Prostate gland (tissue), 2 donors: ENCODE measurements around the gene NUP210. TPM values are rescaled to one million over a fixed set of nuclear protein-coding genes. Genes with fewer than 3 reads are reported as not detected.
"Not testable (repeated sequence)": the region's sequence is repeated elsewhere in the genome, so short reads cannot be mapped to it uniquely, and the experiment has no call there.

Experiments used
- DNase-seq: peaks from one replicate; pipeline ENCODE4 v3.0.0-alpha.2; 2019; ENCODE audit warnings: low spot score
- H3K27ac ChIP-seq, 2 donors: fragments of 200-600 bp; sonication (generic); 2 replicates each; pipeline ENCODE4 v1.5.1; 2017 to 2019
- H3K27me3 ChIP-seq: fragments of 200-600 bp; sonication (generic); replicated peaks from 2 replicates; pipeline ENCODE4 v1.5.1; 2019; ENCODE audit not compliant: insufficient read depth
- H3K36me3 ChIP-seq, 2 donors: fragments of 200-600 bp; sonication (generic); 1 replicate in 1 of 2; 2 replicates in 1 of 2; pipeline versions ENCODE4 v1.5.1 to v1.8.1; 2017 to 2019
- H3K4me1 ChIP-seq: fragments of 200-600 bp; sonication (generic); replicated peaks from 2 replicates; pipeline ENCODE4 v1.5.1; 2019
- H3K4me3 ChIP-seq, 2 donors: fragments of 200-600 bp; sonication (generic); 2 replicates each; pipeline ENCODE4 v1.5.1; 2017 to 2019
- H3K9me3 ChIP-seq: fragments of 200-600 bp; sonication (generic); 2 replicates; pipeline ENCODE4 v1.5.1; 2017
- POLR2A ChIP-seq: fragments of 450-650 bp; IDR thresholded peaks from one replicate; pipeline ENCODE4 v1.6.1; 2016; ENCODE audit warnings: antibody characterized with exemption, mild to moderate bottlenecking
- POLR2AphosphoS5 ChIP-seq: sonication (generic); formaldehyde crosslinking; IDR thresholded peaks from one replicate; pipeline ENCODE4 v1.6.1; 2017; ENCODE audit warnings: antibody characterized with exemption
- WGBS: methylation state at CpG from one replicate; pipeline ENCODE4 v1.1.5; 2018; 5-methylcytosine and 5-hydroxymethylcytosine counted together
- intact Hi-C: fragments of 100-400 bp; cut with DNase I; formaldehyde crosslinking; loops from one replicate; pipeline ENCODE4 v1.14.2; 2022
- total RNA-seq, 2 donors: library from RNA; depleted of rRNA; stranded (reverse); fragments of >200 nt; gene quantifications; one replicate each; pipeline ENCODE4 v1.1.0, GENCODE V29; 2016
- TF ChIP-seq, protein P1 (sequence below), 4 experiments: fragments of 200-600 bp in 2 of 4; fragments of 450-650 bp in 2 of 4; sonication (generic) in 2 of 4; IDR thresholded peaks; 1 replicate in 3 of 4; 2 replicates in 1 of 4; pipeline ENCODE4 v1.5.1; 2016 to 2019; ENCODE audit warnings: antibody characterized with exemption in 4 of 4, mild to moderate bottlenecking in 2 of 4, moderate library complexity in 2 of 4

NUP210 gene
- total RNA-seq, 2 donors from 2014 or later, result 10.6 to 31.2 TPM

DNA sequence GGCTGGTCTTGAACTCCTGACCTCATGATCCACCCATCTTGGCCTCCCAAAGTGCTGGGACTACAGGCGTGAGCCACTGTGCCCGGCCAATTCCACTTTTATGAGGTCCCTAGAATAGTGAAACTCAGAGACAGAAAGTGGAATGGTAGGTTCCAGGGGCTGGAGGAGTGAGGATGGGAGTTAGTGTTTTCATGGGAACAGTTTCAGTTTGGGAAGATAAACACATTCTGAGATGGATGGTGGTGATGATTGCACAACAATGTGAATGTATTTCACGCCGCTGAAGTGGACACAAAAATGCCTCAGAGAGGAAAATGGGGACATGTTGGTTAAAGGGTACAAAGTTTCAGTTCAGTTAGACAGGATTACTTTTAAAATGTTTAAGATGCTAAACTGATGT, 37.5 kb upstream of the NUP210 start:
- WGBS, result 73% methylated on average over 4 of the region's 4 CpGs
- no peaks in the 10 kb centered on the region for H3K9me3 ChIP-seq
- no peaks in the 10 kb centered on the region for H3K27me3 ChIP-seq

DNA sequence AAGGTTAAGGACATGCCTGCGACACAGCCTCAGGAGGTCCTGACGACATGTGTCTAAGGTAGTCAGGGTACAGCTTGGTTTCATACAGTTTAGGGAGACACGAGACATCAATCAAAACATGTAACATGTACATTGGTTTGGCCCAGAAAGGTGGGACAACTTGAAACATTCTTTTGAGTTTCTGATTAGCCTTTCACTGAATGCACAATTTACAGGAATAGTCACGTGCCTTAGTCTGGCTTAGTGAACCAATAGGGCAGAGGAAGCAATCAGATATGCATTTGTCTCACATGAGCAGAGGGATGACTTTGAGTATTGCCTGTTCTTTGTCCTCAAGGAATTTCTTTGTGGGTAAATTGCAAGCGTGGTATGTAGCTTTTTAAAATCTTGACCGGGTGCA, 35.5 kb upstream of the NUP210 start:
- no peaks in the 10 kb centered on the region for H3K4me1 ChIP-seq
- DNase-seq, result no peak
- no peak for TF ChIP-seq POLR2AphosphoS5
- TF ChIP-seq, protein P1, sequence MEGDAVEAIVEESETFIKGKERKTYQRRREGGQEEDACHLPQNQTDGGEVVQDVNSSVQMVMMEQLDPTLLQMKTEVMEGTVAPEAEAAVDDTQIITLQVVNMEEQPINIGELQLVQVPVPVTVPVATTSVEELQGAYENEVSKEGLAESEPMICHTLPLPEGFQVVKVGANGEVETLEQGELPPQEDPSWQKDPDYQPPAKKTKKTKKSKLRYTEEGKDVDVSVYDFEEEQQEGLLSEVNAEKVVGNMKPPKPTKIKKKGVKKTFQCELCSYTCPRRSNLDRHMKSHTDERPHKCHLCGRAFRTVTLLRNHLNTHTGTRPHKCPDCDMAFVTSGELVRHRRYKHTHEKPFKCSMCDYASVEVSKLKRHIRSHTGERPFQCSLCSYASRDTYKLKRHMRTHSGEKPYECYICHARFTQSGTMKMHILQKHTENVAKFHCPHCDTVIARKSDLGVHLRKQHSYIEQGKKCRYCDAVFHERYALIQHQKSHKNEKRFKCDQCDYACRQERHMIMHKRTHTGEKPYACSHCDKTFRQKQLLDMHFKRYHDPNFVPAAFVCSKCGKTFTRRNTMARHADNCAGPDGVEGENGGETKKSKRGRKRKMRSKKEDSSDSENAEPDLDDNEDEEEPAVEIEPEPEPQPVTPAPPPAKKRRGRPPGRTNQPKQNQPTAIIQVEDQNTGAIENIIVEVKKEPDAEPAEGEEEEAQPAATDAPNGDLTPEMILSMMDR (IDR thresholded peaks at IDR 0.05), result no peak
- TF ChIP-seq POLR2A, result no peak
- 65% methylated on average over 6 of the region's 6 CpGs for WGBS
- H3K36me3 ChIP-seq, result no peaks in the 10 kb centered on the region
- no peak overlapping the region for H3K27ac ChIP-seq
- no peak overlapping the region for H3K4me3 ChIP-seq
- intact Hi-C loops, result no loop called here
- no peaks in the 10 kb centered on the region for H3K27me3 ChIP-seq
- H3K9me3 ChIP-seq, result no peaks in the 10 kb centered on the region

More for the DNA sequence above, 37.5 kb upstream of the NUP210 start:
- Histone ChIP-seq H3K4me1 (no peaks in the 10 kb centered on the region), H3K36me3 (no peaks in the 10 kb centered on the region), H3K27ac (no peak overlapping the region), H3K4me3 (no peak overlapping the region)
- TF ChIP-seq POLR2AphosphoS5, result no peak
- TF ChIP-seq, protein P1 (IDR thresholded peaks at IDR 0.05), result no peak
- TF ChIP-seq POLR2A, result no peak
- intact Hi-C loops, result no loop called here
- no peak for DNase-seq

DNA sequence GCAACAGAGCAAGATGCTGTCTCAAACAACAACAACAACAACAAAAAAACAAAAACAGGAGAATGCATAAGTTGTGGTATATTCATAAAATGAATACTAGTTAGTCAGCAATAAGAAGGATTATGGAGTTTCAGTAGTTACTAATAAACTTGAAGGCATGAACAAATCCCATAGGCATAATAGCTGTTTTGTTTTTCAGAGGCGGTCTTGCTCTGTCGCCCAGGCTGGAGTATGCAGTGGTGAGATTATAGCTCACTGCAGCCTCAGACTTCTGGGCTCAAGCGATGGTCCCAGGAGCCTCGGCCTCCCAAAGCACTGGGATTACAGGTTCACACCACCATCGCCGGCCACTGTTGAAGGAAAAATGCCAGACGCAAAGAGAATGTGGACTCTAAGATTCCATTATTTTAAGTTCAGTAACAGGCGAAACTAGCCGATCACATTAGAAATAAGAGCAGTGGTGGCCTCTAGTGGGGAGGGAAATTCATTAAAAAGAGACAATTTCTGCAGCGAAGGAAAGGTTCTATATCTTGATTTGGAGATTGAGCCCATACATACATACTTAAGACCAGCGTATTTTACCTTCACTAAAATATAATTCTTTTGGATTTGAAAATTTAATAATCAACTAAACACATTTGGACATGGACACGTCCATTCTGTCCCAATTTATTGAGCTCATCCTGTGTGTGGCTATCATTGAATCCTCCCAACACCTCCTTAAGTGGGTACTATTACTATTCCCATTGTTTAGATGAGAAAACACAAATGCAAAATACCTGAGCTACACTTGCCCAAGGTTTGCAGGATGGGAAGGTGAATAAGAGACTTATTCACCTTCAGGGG, 32.6 kb upstream of the NUP210 start:
- TF ChIP-seq POLR2A (no peak), POLR2AphosphoS5 (no peak)
- TF ChIP-seq, protein P1 (IDR thresholded peaks at IDR 0.05), result peak in 3 of 4 experiments; percentile 61 to 76 (median 70)
- peak; percentile 42 for DNase-seq
- H3K27me3 ChIP-seq, result no peaks in the 10 kb centered on the region
- H3K27ac ChIP-seq, result peak overlapping the region; percentile 94 to 97
- H3K9me3 ChIP-seq, result no peaks in the 10 kb centered on the region
- 33% methylated on average over 12 of the region's 12 CpGs for WGBS
- no peaks in the 10 kb centered on the region for H3K4me1 ChIP-seq
- H3K4me3 ChIP-seq, result no peak overlapping the region
- H3K36me3 ChIP-seq, result no peaks in the 10 kb centered on the region
- intact Hi-C loops, result loop anchor here (1.0 kb wide), 1 partner anchor 360 kb away; no protein-coding TSS in a partner anchor

DNA sequence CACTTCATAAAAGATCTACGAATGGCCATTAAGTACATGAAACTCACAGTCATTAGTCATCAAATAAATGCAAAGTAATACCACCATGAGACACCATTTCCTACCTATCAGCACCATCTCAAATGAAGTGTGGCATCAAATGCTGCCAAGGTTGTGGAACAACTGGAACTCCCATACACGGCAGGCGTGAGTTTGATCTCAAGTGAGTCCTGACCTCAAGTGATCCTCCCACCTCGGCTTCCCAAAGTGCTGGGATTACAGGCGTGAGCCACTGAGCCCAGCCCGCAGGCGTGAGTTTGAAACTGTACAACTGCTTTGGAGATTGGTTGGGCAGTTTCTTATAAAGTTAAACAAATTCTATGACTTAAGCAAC, 31.2 kb upstream of the NUP210 start:
- no peaks in the 10 kb centered on the region for H3K27me3 ChIP-seq

DNA sequence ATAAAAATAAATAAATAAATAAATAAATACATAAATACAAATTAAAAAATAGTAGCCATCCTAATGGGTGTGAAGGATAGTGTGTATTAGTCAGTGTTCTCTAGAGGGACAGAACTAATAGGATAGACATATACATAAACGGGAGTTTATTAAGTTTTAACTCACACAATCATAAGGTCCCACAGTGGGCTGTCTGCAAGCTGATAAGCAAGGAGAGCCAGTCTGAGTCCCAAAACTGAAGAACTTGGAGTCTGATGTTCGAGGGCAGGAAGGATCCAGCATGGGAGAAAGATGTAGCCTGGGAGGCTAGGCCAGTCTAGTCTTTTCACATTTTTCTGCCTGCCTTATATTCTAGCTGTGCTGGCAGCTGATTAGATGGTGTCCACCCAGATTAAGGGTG, 22.8 kb upstream of the NUP210 start:
- H3K36me3 ChIP-seq, H3K4me3 ChIP-seq, H3K27me3 ChIP-seq, intact Hi-C loops, H3K9me3 ChIP-seq, DNase-seq, H3K4me1 ChIP-seq, H3K27ac ChIP-seq: not testable (repeated sequence)
- WGBS, result 91% methylated on average over 2 of the region's 2 CpGs

More for the DNA sequence above, 31.2 kb upstream of the NUP210 start:
- no peaks in the 10 kb centered on the region for H3K4me1 ChIP-seq
- peak; percentile 14 for DNase-seq
- 2% methylated on average over 7 of the region's 7 CpGs for WGBS
- no peaks in the 10 kb centered on the region for H3K9me3 ChIP-seq
- intact Hi-C loops, result no loop called here
- peak overlapping the region; percentile 39 to 49 for H3K4me3 ChIP-seq
- TF ChIP-seq POLR2AphosphoS5 (no peak), POLR2A (no peak)
- TF ChIP-seq, protein P1 (IDR thresholded peaks at IDR 0.05), result no peak
- H3K27ac ChIP-seq, result peak overlapping the region; percentile 94 to 97
- no peaks in the 10 kb centered on the region for H3K36me3 ChIP-seq
